GM21825 (cell line): ENCODE data around the gene RRM1.
"Not testable (repeated sequence)": the region's sequence is repeated elsewhere in the genome, so short reads cannot be mapped to it uniquely, and the experiment has no call there.

ENCODE experiments used
- ATAC-seq: cut with Tn5 transposase; IDR thresholded peaks from one replicate; pipeline ENCODE4 v1.9.1; 2021; ENCODE audit warnings: mild to moderate bottlenecking, moderate library complexity; ENCODE audit not compliant: unreplicated experiment

The RRM1 gene

GRCh38 chr11:4134806-4135205 lies 40.2 kb downstream of the RRM1 start:
- no peak for ATAC-seq

GRCh38 chr11:4138497-4138896 lies 43.9 kb downstream of the RRM1 start:
- no peak for ATAC-seq

GRCh38 chr11:4140067-4140636 lies 45.6 kb downstream of the RRM1 start:
- ATAC-seq: no peak

- no peak for ATAC-seq
Observed at GRCh38 chr11:4146070-4146771, 51.6 kb downstream of the RRM1 start.

- no peak for ATAC-seq
Observed at GRCh38 chr11:4146772-4147098, 52.1 kb downstream of the RRM1 start.

GRCh38 chr11:4154503-4154902 lies 59.9 kb downstream of the RRM1 start:
- ATAC-seq: no peak

GRCh38 chr11:4156571-4156970 lies 62.0 kb downstream of the RRM1 start:
- no peak for ATAC-seq

GRCh38 chr11:4158818-4159217 lies 64.2 kb downstream of the RRM1 start:
- not testable (repeated sequence) for ATAC-seq

GRCh38 chr11:4161305-4161704 lies 66.7 kb downstream of the RRM1 start:
- ATAC-seq: no peak

GRCh38 chr11:4164884-4165590 lies 70.4 kb downstream of the RRM1 start:
- no peak for ATAC-seq

GRCh38 chr11:4167292-4167691 lies 72.7 kb downstream of the RRM1 start:
- no peak for ATAC-seq

GRCh38 chr11:4167758-4168157 lies 73.2 kb downstream of the RRM1 start:
- no peak for ATAC-seq

GRCh38 chr11:4175620-4176350 lies 81.2 kb downstream of the RRM1 start:
- not testable (repeated sequence) for ATAC-seq

- ATAC-seq: no peak
Observed at GRCh38 chr11:4178813-4179662, 84.4 kb downstream of the RRM1 start.

- ATAC-seq: no peak
Observed at GRCh38 chr11:4180441-4181183, 86.0 kb downstream of the RRM1 start.

GRCh38 chr11:4181782-4182721 lies 87.5 kb downstream of the RRM1 start:
- peak; percentile 71 for ATAC-seq

- no peak for ATAC-seq
Observed at GRCh38 chr11:4183410-4184057, 88.9 kb downstream of the RRM1 start.

- ATAC-seq: no peak
Observed at GRCh38 chr11:4184163-4184916, 89.7 kb downstream of the RRM1 start.
